ENCODE data around the gene GRIK1.

- TF ChIP-seq CTCF (IDR thresholded peaks at IDR 0.05) (no peak), POLR2A (IDR thresholded peaks at IDR 0.05) (no peak)
Observed at GRCh38 chr21:29581393-29581792, 358.4 kb downstream of the GRIK1 start.
